Caco-2 (cell line): Measurements from ENCODE around the gene FJX1. TPM values are rescaled to one million over a fixed set of nuclear protein-coding genes. Genes with fewer than 3 reads are reported as not detected.

Experiments
- BruUV-seq: library from RNA; stranded (reverse); fragments of 400-500 nt; replicated peaks from 2 replicates; lab custom pipeline; 2021; lab: Mats Ljungman, UMichigan
- CTCF ChIA-PET: fragments of 300-600 bp; sonication (Branson Sonifier 250); formaldehyde crosslinking; loops from one replicate; lab custom pipeline; 2022; ENCODE audit warnings: antibody characterized with exemption; lab: Charles Lee
- POLR2A ChIA-PET: fragments of 300-600 bp; sonication (Branson Sonifier 250); formaldehyde crosslinking; loops from one replicate; lab custom pipeline; 2022; ENCODE audit warnings: antibody characterized with exemption; lab: Charles Lee
- DNase-seq, 2 experiments: peaks; one replicate each; pipeline versions ENCODE4 v3.0.0 to v3.0.0-alpha.2; 2020 to 2022
- H3K27me3 ChIP-seq: replicated peaks from 2 replicates; pipeline ENCODE4 v1.6.0; 2011; ENCODE audit warnings: low read length; ENCODE audit not compliant: control insufficient read depth, insufficient read depth
- H3K36me3 ChIP-seq: 2 replicates; pipeline ENCODE4 v1.5.1; 2011; ENCODE audit warnings: low read length; ENCODE audit not compliant: control insufficient read depth, insufficient read depth
- H3K4me1 ChIP-seq: fragments of 250-450 bp; sonication (Bioruptor Pico); 2 replicates; pipeline ENCODE4 v1.5.1; 2020; ENCODE audit warnings: mild to moderate bottlenecking
- H3K4me3 ChIP-seq: 2 replicates; pipeline ENCODE4 v1.5.1; 2011; ENCODE audit warnings: low read depth, mild to moderate bottlenecking, control low read depth, low read length
- H3K9me3 ChIP-seq: fragments of 250-450 bp; sonication (Bioruptor Pico); 2 replicates; pipeline ENCODE4 v1.5.1; 2020; ENCODE audit warnings: mild to moderate bottlenecking, moderate library complexity
- H3K27ac Mint-ChIP-seq: one replicate; pipeline ENCODE4 v1.8.0; 2022; ENCODE audit warnings: mixed read lengths; ENCODE audit not compliant: unreplicated experiment
- H3K27me3 Mint-ChIP-seq: one replicate; pipeline ENCODE4 v1.8.0; 2022; ENCODE audit warnings: mixed read lengths; ENCODE audit not compliant: insufficient read depth, unreplicated experiment
- H3K36me3 Mint-ChIP-seq: one replicate; pipeline ENCODE4 v1.8.0; 2022; ENCODE audit warnings: mild to moderate bottlenecking, mixed read lengths; ENCODE audit not compliant: insufficient read depth, unreplicated experiment
- H3K4me1 Mint-ChIP-seq: one replicate; pipeline ENCODE4 v1.8.0; 2022; ENCODE audit warnings: low read depth, mixed read lengths; ENCODE audit not compliant: unreplicated experiment
- H3K4me3 Mint-ChIP-seq: one replicate; pipeline ENCODE4 v1.8.0; 2022; ENCODE audit warnings: mild to moderate bottlenecking, moderate library complexity, mixed read lengths; ENCODE audit not compliant: unreplicated experiment
- H3K9me3 Mint-ChIP-seq: one replicate; pipeline ENCODE4 v1.8.0; 2022; ENCODE audit warnings: mixed read lengths; ENCODE audit not compliant: unreplicated experiment
- CTCF ChIP-seq, 2 experiments: fragments of 200-600 bp in 1 of 2; IDR thresholded peaks; 1 replicate in 1 of 2; 2 replicates in 1 of 2; pipeline versions ENCODE4 v1.5.1 to v1.8.0; 2011 to 2022; ENCODE audit warnings: antibody characterized with exemption in 1 of 2, control low read depth in 1 of 2, inconsistent platforms in 1 of 2, low read depth in 1 of 2, low read length in 1 of 2, mild to moderate bottlenecking in 1 of 2, moderate library complexity in 1 of 2; ENCODE audit not compliant: insufficient read depth in 1 of 2, severe bottlenecking in 1 of 2, unreplicated experiment in 1 of 2
- intact Hi-C: fragments of 100-400 bp; cut with micrococcal nuclease; formaldehyde crosslinking; loops from one replicate; pipeline ENCODE4 v1.10.0; 2022; ENCODE audit not compliant: unreplicated experiment
- total RNA-seq: library from RNA; stranded (reverse); gene quantifications from 2 replicates; pipeline ENCODE4 v1.2.3, GENCODE V29; 2022

FJX1 gene
- total RNA-seq, 1 experiment from 2014 or later: 14.4 TPM

- Mint-ChIP-seq H3K27ac (no peak overlapping the region), H3K9me3 (no peaks in the 10 kb centered on the region), H3K4me1 (no peaks in the 10 kb centered on the region), H3K36me3 (no peaks in the 10 kb centered on the region), H3K27me3 (no peaks in the 10 kb centered on the region), H3K4me3 (no peak overlapping the region)
- DNase-seq: no peak
- POLR2A ChIA-PET: no interaction called here
- CTCF ChIA-PET: interaction anchor here (0.6 to 1.4 kb wide), 2 partner anchors 25 to 179 kb away, joined by 3 to 4 read pairs; no protein-coding TSS in a partner anchor
- no TSS peak for BruUV-seq
- Histone ChIP-seq H3K27me3 (no peaks in the 10 kb centered on the region), H3K36me3 (no peaks in the 10 kb centered on the region), H3K4me3 (no peak overlapping the region), H3K4me1 (peaks cover 14% of the 10 kb centered on the region), H3K9me3 (no peaks in the 10 kb centered on the region)
- intact Hi-C loops: no loop called here
- TF ChIP-seq CTCF (IDR thresholded peaks at IDR 0.05; ENCODE audit: insufficient read depth in 1 of 2, low read depth in 1 of 2, low read length in 1 of 2, severe bottlenecking in 1 of 2, unreplicated experiment in 1 of 2): no peak
Measured at GRCh38 chr11:35583126-35583525, 35.1 kb upstream of the FJX1 start.

- H3K4me3 Mint-ChIP-seq: no peak overlapping the region
- H3K4me3 ChIP-seq: no peak overlapping the region
- H3K36me3 ChIP-seq: no peaks in the 10 kb centered on the region
- H3K9me3 Mint-ChIP-seq: no peaks in the 10 kb centered on the region
- ChIA-PET CTCF (interaction anchor here (0.6 to 1.4 kb wide), 2 partner anchors 24 to 180 kb away, joined by 3 to 4 read pairs; no protein-coding TSS in a partner anchor), POLR2A (no interaction called here)
- no peaks in the 10 kb centered on the region for H3K27me3 ChIP-seq
- H3K36me3 Mint-ChIP-seq: no peaks in the 10 kb centered on the region
- BruUV-seq: no TSS peak
- no peaks in the 10 kb centered on the region for H3K9me3 ChIP-seq
- H3K27ac Mint-ChIP-seq: no peak overlapping the region
- DNase-seq: no peak
- TF ChIP-seq CTCF (IDR thresholded peaks at IDR 0.05; ENCODE audit: insufficient read depth in 1 of 2, low read depth in 1 of 2, low read length in 1 of 2, severe bottlenecking in 1 of 2, unreplicated experiment in 1 of 2): no peak
- no peaks in the 10 kb centered on the region for H3K27me3 Mint-ChIP-seq
- intact Hi-C loops: no loop called here
- H3K4me1 ChIP-seq: peaks cover 14% of the 10 kb centered on the region
- H3K4me1 Mint-ChIP-seq: peaks cover 6% of the 10 kb centered on the region
Measured at GRCh38 chr11:35583843-35584242, 34.4 kb upstream of the FJX1 start.

DNA sequence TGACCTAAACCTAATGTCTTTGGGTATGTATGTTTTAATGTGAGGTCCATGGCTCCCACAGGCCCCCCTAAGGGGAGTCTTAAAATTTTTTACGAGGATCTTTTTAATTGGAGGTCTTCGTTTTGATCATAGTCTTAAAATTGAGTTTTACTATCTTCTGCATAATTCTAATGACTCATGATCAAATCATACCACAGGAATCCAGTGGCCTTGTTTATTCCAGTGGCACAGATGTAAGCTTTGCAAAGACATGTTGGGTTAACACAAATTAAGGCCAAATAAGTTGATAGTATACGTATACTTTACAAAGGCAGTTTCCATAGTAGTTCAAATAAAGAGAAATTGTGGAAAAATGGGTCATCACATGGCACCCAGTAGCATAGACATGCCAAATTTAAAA is 33.9 kb upstream of the FJX1 start:
- H3K4me3 ChIP-seq: no peak overlapping the region
- intact Hi-C loops: no loop called here
- no peaks in the 10 kb centered on the region for H3K9me3 ChIP-seq
- no peaks in the 10 kb centered on the region for H3K36me3 Mint-ChIP-seq
- TF ChIP-seq CTCF (IDR thresholded peaks at IDR 0.05; ENCODE audit: insufficient read depth in 1 of 2, low read depth in 1 of 2, low read length in 1 of 2, severe bottlenecking in 1 of 2, unreplicated experiment in 1 of 2): no peak
- no peak overlapping the region for H3K4me3 Mint-ChIP-seq
- H3K9me3 Mint-ChIP-seq: no peaks in the 10 kb centered on the region
- H3K27me3 Mint-ChIP-seq: no peaks in the 10 kb centered on the region
- BruUV-seq: no TSS peak
- peaks cover 14% of the 10 kb centered on the region for H3K4me1 ChIP-seq
- no peaks in the 10 kb centered on the region for H3K27me3 ChIP-seq
- POLR2A ChIA-PET: no interaction called here
- DNase-seq: no peak
- H3K4me1 Mint-ChIP-seq: peaks cover 7% of the 10 kb centered on the region
- H3K27ac Mint-ChIP-seq: no peak overlapping the region
- no peaks in the 10 kb centered on the region for H3K36me3 ChIP-seq
- CTCF ChIA-PET: interaction anchor here (1.4 kb wide), 1 partner anchor 23 kb away, joined by 4 read pairs; no protein-coding TSS in a partner anchor
